GM12878 (cell line): ENCODE measurements around the gene SETBP1. TPM values are rescaled to one million over a fixed set of nuclear protein-coding genes. Genes with fewer than 3 reads are reported as not detected.

Source experiments
- ATAC-seq: fragments of 200-7000 bp; cut with Tn5 transposase; 3 replicates; pipeline ENCODE4 v1.9.1; 2020; ENCODE audit warnings: mild to moderate bottlenecking, moderate library complexity
- BruUV-seq: library from RNA; stranded (reverse); fragments of 400-500 nt; replicated peaks from 2 replicates; lab custom pipeline; 2021; lab: Mats Ljungman, UMichigan
- CTCF ChIA-PET: fragments of 300-600 bp; sonication (Branson Sonifier 250); formaldehyde crosslinking; extraction: SDS; loops from one replicate; lab custom pipeline; 2021; ENCODE audit warnings: inconsistent platforms; lab: Yijun Ruan, JAX
- POLR2A ChIA-PET: fragments of 350-600 bp; formaldehyde crosslinking; extraction: SDS; loops from one replicate; lab custom pipeline; 2021; ENCODE audit warnings: inconsistent platforms; lab: Charles Lee
- RAD21 ChIA-PET: fragments of 300-600 bp; sonication (Branson Sonifier 250); formaldehyde crosslinking; loops from one replicate; lab custom pipeline; 2023; ENCODE audit warnings: antibody characterized with exemption; ENCODE audit not compliant: unreplicated experiment; lab: Charles Lee
- SMC1A ChIA-PET: fragments of 300-600 bp; sonication (Branson Sonifier 250); formaldehyde crosslinking; loops from one replicate; lab custom pipeline; 2023; ENCODE audit not compliant: unreplicated experiment, uncharacterized antibody; lab: Charles Lee
- DNase-seq: peaks from one replicate; pipeline ENCODE4 v3.0.0-alpha.2; 2011; ENCODE audit warnings: low read depth, low spot score
- FAIRE-seq: peaks from 3 replicates; lab custom pipeline; 2011; peaks lifted over from hg19 to GRCh38; lab: Jason Lieb, UNC
- H2AFZ ChIP-seq: 2 replicates; pipeline ENCODE4 v1.6.0; 2011; ENCODE audit warnings: low read depth, low read length, control low read depth; ENCODE audit not compliant: control insufficient read depth
- H3K27ac ChIP-seq: 2 replicates; pipeline ENCODE4 v1.5.1; 2011; ENCODE audit warnings: control low read depth; ENCODE audit not compliant: control insufficient read depth, insufficient read depth
- H3K27me3 ChIP-seq, 2 experiments: replicated peaks in 1 of 2; 2 replicates each; pipeline versions ENCODE4 v1.6.0 to v1.6.1; 2011; ENCODE audit warnings: low read length in 1 of 2; ENCODE audit not compliant: control insufficient read depth in 2 of 2, insufficient read depth in 2 of 2
- H3K36me3 ChIP-seq, 2 experiments: 2 replicates each; pipeline ENCODE4 v1.5.1; 2011; ENCODE audit warnings: low read length in 1 of 2; ENCODE audit not compliant: control insufficient read depth in 2 of 2, insufficient read depth in 2 of 2
- H3K4me1 ChIP-seq: 2 replicates; pipeline ENCODE4 v1.6.1; 2011; ENCODE audit warnings: mild to moderate bottlenecking, low read length, moderate library complexity, mixed read lengths; ENCODE audit not compliant: control insufficient read depth, insufficient read depth
- H3K4me2 ChIP-seq: 2 replicates; pipeline ENCODE4 v1.6.0; 2011; ENCODE audit warnings: control low read depth; ENCODE audit not compliant: control insufficient read depth, insufficient read depth
- H3K4me3 ChIP-seq: fragments of 200-600 bp; sonication (generic); 2 replicates; pipeline ENCODE4 v1.5.1; 2016
- H3K79me2 ChIP-seq: 2 replicates; pipeline ENCODE4 v1.6.0; 2011; ENCODE audit warnings: low read length; ENCODE audit not compliant: control insufficient read depth, insufficient read depth
- H3K9ac ChIP-seq: 2 replicates; pipeline ENCODE4 v1.8.0; 2011; ENCODE audit warnings: low read length, control low read depth, mixed read lengths; ENCODE audit not compliant: control insufficient read depth, insufficient read depth
- H3K9me3 ChIP-seq: replicated peaks from 3 replicates; pipeline ENCODE4 v1.5.1; 2011; ENCODE audit warnings: mild to moderate bottlenecking, low read length; ENCODE audit not compliant: control insufficient read depth, insufficient read depth
- H4K20me1 ChIP-seq: 2 replicates; pipeline ENCODE4 v1.6.0; 2011; ENCODE audit not compliant: control insufficient read depth, insufficient read depth
- ATF2 ChIP-seq: IDR thresholded peaks from 2 replicates; pipeline ENCODE4 v1.6.1; 2012; ENCODE audit warnings: low read length, inconsistent platforms
- KDM1A ChIP-seq: fragments of 200-600 bp; sonication (generic); IDR thresholded peaks from 2 replicates; pipeline ENCODE4 v1.6.1; 2016; ENCODE audit warnings: borderline replicate concordance
- SPI1 ChIP-seq: IDR thresholded peaks from 2 replicates; pipeline ENCODE4 v1.6.1; 2011; ENCODE audit warnings: low read depth, mild to moderate bottlenecking, low read length, moderate library complexity, borderline replicate concordance; ENCODE audit not compliant: insufficient read depth
- WGBS: methylation state at CpG from one replicate; pipeline ENCODE4 v1.1.6; 2016; ENCODE audit warnings: low lambda C conversion rate; ENCODE audit not compliant: insufficient replicate concordance, insufficient coverage; ENCODE audit errors: missing lambda C conversion rate; 5-methylcytosine and 5-hydroxymethylcytosine counted together
- in situ Hi-C: fragments of 300-500 bp; cut with MboI; formaldehyde crosslinking; loops from 9 replicates; pipeline ENCODE4 v1.14.3; 2018; ENCODE audit warnings: mixed read lengths
- intact Hi-C: fragments of 100-400 bp; cut with micrococcal nuclease; formaldehyde crosslinking; loops from one replicate; pipeline ENCODE4 v1.14.2; 2022; ENCODE audit not compliant: unreplicated experiment
- polyA plus RNA-seq, 11 experiments: library from polyadenylated mRNA; depleted of rRNA in 4 of 11; unstranded in 6 of 11; stranded (reverse) in 5 of 11; fragments of >200 nt; fragmentation: Nextera tagmentation in 4 of 11; fragmentation: Illumina TruSeq in 1 of 11; extraction: Ambion mirVana in 4 of 11; extraction: Trizol in 1 of 11; gene quantifications; 1 replicate in 1 of 11; 2 replicates in 10 of 11; pipeline versions ENCODE4 v1.2.1 to v1.2.3, GENCODE V29; 2011 to 2016; ENCODE audit warnings: inconsistent platforms in 2 of 11, missing spikeins in 2 of 11, low read depth in 1 of 11
- total RNA-seq, 4 experiments: library from RNA; depleted of rRNA in 3 of 4; stranded (reverse); fragments of >200 nt in 3 of 4; fragmentation: Illumina TruSeq in 1 of 4; extraction: Trizol in 1 of 4; gene quantifications; 2 replicates each; pipeline versions ENCODE4 v1.2.1 to v1.2.3, GENCODE V29; 2013 to 2021

The SETBP1 gene
- total and polyA plus RNA-seq, 10 of the 15 experiments (the other 5 are each of a cell fraction or from before 2014, with no cell fraction given), result 0.99 to 29.7 (median 8.3) TPM

- FAIRE-seq (no peak), DNase-seq (no peak), ATAC-seq (peak; percentile 32)
- ChIA-PET POLR2A (interaction anchor here (1.4 to 1.5 kb wide), 2 partner anchors 9 to 94 kb away, joined by 3 to 8 read pairs; no protein-coding TSS in a partner anchor), CTCF (interaction anchor here (1.1 to 1.5 kb wide), 5 partner anchors 95 to 202 kb away, joined by 3 to 8 read pairs (median 4); no protein-coding TSS in a partner anchor), RAD21 (interaction anchor here (1.1 to 6.3 kb wide), 7 partner anchors 94 to 343 kb away, joined by 3 to 37 read pairs (median 6); no protein-coding TSS in a partner anchor), SMC1A (interaction anchor here (0.9 to 6.9 kb wide), 18 partner anchors 9 to 373 kb away, joined by 3 to 46 read pairs (median 4); no protein-coding TSS in a partner anchor)
- Histone ChIP-seq H3K4me3 (0 out of 2 replicates have a peak overlapping the region, but pooled peaks have one; percentile 2), H3K27me3 (no peaks in the 10 kb centered on the region), H3K9me3 (no peaks in the 10 kb centered on the region; the same call in 2 of the 3 replicates), H3K4me2 (peak overlapping the region; percentile 92), H4K20me1 (no peaks in the 10 kb centered on the region), H3K4me1 (peaks cover 52% of the 10 kb centered on the region), H3K9ac (0 out of 2 replicates have a peak overlapping the region, but pooled peaks have one; percentile 38), H3K27ac (peak overlapping the region; percentile 92), H3K36me3 (no peaks in the 10 kb centered on the region), H3K79me2 (no peaks in the 10 kb centered on the region), H2AFZ (peak overlapping the region; percentile 68)
- in situ Hi-C loops (no loop called here), intact Hi-C loops (loop anchor here (1.0 to 2.0 kb wide), 2 partner anchors 64 to 94 kb away; no protein-coding TSS in a partner anchor)
- no TSS peak for BruUV-seq
- 45% methylated on average over 6 of the region's 6 CpGs for WGBS
- TF ChIP-seq ATF2 (0 out of 2 replicates have a peak, but pooled peaks have one; percentile 2), KDM1A (no peak), SPI1 (peak; percentile 47; the same call in 1 of the 2 replicates)
Measured at GRCh38 chr18:45102863-45103262, 422.2 kb downstream of the SETBP1 start.
